Upper lobe of left lung (tissue), 4 donors: Measurements from ENCODE around the gene CLSTN2.

Experiments used
- CTCF ChIP-seq, 6 experiments: fragments of 450-650 bp in 4 of 6; fragments of 200-600 bp in 2 of 6; sonication (generic) in 2 of 6; IDR thresholded peaks; one replicate each; pipeline ENCODE4 v1.5.1; 2016 to 2019; ENCODE audit warnings: antibody characterized with exemption in 6 of 6
- POLR2AphosphoS5 ChIP-seq, 2 donors: sonication (generic); formaldehyde crosslinking; IDR thresholded peaks; one replicate each; pipeline ENCODE4 v1.5.1; 2017; ENCODE audit warnings: antibody characterized with exemption in 2 of 2

DNA sequence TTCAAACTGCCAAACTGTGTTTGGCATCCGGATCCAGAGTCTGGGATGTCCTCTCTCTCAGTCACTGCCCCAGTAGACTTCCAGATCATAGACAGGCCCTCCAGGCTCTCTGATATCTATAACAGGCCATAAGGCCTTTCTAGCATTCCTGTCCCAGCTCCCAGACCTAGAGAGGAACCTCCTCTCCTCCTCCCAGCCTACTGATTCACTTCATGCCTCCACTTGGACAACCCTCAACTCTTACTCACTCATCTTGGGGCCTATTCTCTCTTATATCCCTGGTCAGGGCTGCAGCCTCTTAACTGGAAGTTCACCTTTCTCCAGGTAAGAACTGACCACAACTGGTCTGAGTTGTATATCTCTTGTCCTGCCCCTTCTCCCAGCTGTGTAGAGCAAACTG, 489.2 kb downstream of the CLSTN2 start:
- no peak for TF ChIP-seq CTCF (IDR thresholded peaks at IDR 0.05)
- TF ChIP-seq POLR2AphosphoS5 (IDR thresholded peaks at IDR 0.05), result no peak
